Kidney tubule cell (primary cell): ENCODE measurements around the gene SEMA3E.
"Not testable (repeated sequence)": the region's sequence is repeated elsewhere in the genome, so short reads cannot be mapped to it uniquely, and the experiment has no call there.

Experiments used
- DNase-seq: peaks from one replicate; pipeline ENCODE4 v3.0.0-alpha.2; 2018; ENCODE audit warnings: low spot score

SEMA3E gene

GRCh38 chr7:83451501-83452045 is 197.4 kb downstream of the SEMA3E start:
- no peak for DNase-seq

- DNase-seq, result no peak
Observed at GRCh38 chr7:83449781-83450180, 199.2 kb downstream of the SEMA3E start.

GRCh38 chr7:83447681-83448080 is 201.3 kb downstream of the SEMA3E start:
- DNase-seq, result no peak

- DNase-seq, result no peak
Observed at GRCh38 chr7:83446102-83446669, 202.8 kb downstream of the SEMA3E start.

GRCh38 chr7:83442911-83443310 is 206.0 kb downstream of the SEMA3E start:
- DNase-seq, result no peak

- DNase-seq, result no peak
Observed at GRCh38 chr7:83439026-83439425, 209.9 kb downstream of the SEMA3E start.

GRCh38 chr7:83430289-83430688 is 218.7 kb downstream of the SEMA3E start:
- not testable (repeated sequence) for DNase-seq

- DNase-seq, result no peak
Observed at GRCh38 chr7:83429493-83429892, 219.4 kb downstream of the SEMA3E start.

GRCh38 chr7:83427884-83428283 is 221.1 kb downstream of the SEMA3E start:
- no peak for DNase-seq

GRCh38 chr7:83426325-83426724 is 222.6 kb downstream of the SEMA3E start:
- DNase-seq, result no peak

GRCh38 chr7:83419013-83419412 is 229.9 kb downstream of the SEMA3E start:
- no peak for DNase-seq

- peak; percentile 45 for DNase-seq
Observed at GRCh38 chr7:83415840-83416239, 233.1 kb downstream of the SEMA3E start.

GRCh38 chr7:83414947-83415346 is 234.0 kb downstream of the SEMA3E start:
- no peak for DNase-seq

- no peak for DNase-seq
Observed at GRCh38 chr7:83413831-83414230, 235.1 kb downstream of the SEMA3E start.

GRCh38 chr7:83413424-83413823 is 235.5 kb downstream of the SEMA3E start:
- DNase-seq, result peak; percentile 18

- DNase-seq, result peak; percentile 58
Observed at GRCh38 chr7:83410989-83411591, 237.8 kb downstream of the SEMA3E start.

- DNase-seq, result no peak
Observed at GRCh38 chr7:83394776-83395175, 254.2 kb downstream of the SEMA3E start.

- no peak for DNase-seq
Observed at GRCh38 chr7:83388436-83388835, 260.5 kb downstream of the SEMA3E start.

GRCh38 chr7:83366629-83367028 is 282.3 kb downstream of the SEMA3E start:
- no peak for DNase-seq

GRCh38 chr7:83365746-83366145 is 283.2 kb downstream of the SEMA3E start:
- no peak for DNase-seq

GRCh38 chr7:83362871-83363550 is 285.9 kb downstream of the SEMA3E start:
- DNase-seq, result no peak

GRCh38 chr7:83359108-83359507 is 289.8 kb downstream of the SEMA3E start:
- no peak for DNase-seq

GRCh38 chr7:83355143-83355542 is 293.8 kb downstream of the SEMA3E start:
- DNase-seq, result no peak
